ENCODE data around the gene AK3.

DNA sequence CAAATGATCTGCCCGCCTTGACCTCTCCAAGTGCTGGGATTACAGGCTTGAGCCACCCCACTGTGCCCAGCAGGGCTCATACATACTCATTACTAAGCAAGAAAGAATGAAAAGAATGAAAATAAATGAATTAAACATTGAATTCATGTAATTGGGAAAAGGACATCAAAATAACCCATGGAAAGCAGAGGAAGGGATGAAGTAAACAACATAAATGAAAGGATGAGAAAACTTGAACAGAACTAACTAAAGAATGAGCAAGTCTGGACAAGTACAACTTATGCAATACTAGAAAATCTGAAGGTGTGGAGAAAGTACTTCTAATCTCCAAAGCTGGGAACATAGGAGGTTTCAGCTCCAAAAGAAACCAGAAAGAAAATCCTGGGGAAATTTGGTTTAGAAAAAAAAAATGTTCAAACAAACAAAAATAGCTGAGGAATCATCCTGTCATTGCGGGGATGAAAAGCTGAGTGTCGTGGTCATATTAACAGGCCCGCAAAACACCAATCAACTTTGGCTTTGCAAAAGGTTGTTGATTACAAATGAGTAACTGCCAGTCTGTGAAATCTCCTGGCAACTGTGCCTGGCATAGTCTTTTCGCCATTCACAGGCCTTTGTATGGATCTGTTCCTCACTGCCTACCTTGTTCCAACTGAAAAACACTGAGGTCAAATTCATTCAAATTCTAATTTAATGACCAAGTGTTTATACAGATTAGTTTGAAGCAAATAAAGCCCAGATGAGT, 2.3 kb upstream of the AK3 start:
- no peak for TF ChIP-seq REST (IDR thresholded peaks at IDR 0.05; ENCODE audit: insufficient read depth in 1 of 2, low read depth in 2 of 2, low read length in 1 of 2)
- no peak for TF ChIP-seq POLR2AphosphoS5 (IDR thresholded peaks at IDR 0.05; ENCODE audit: low read depth, low read length)
- TF ChIP-seq CTCF (IDR thresholded peaks at IDR 0.05): no peak
- no peak for TF ChIP-seq SIN3A (IDR thresholded peaks at IDR 0.05; ENCODE audit: borderline replicate concordance, insufficient read depth, low read depth, low read length)

Data from Panc1 (cell line).